Measurements from ENCODE around the gene FHIT.

DNA sequence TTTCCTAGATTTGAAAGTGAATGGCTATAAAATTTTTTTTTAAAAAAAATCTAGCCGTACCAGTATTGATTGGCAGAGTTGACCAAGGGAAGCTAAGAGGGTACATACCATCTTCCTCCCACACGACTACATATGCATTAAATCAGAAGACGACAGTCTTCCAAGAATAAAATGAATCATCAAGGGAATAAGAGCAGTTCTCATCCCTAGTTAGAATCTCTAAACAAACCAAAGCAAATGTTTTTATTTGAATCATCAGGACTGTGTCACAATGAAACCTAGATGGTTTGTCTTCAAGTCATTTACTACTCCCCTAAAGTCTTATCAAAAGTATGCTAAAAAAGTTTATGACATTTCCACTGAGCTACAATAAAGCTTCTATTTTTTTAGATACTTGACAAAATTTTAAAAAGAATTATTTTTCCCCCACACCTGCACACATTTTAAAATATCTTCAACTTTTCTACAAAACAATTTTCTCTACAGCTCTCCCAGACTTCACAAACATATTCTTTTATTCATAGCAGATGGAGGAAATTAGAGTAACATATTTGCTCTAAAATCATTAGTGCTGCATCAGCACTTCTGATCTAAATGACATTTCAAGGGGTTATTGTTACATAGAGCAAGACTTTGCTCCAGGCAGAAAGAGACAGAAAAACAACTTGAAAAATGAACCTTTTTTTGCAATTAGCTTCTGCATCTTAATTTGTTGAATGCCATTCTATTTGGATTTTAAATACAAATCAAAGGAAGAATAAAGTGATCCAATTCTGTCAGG is 547.1 kb downstream of the FHIT start:
- TF ChIP-seq POLR2A (IDR thresholded peaks at IDR 0.05; ENCODE audit: low read length), result no peak
- no peak for TF ChIP-seq GATA1 (IDR thresholded peaks at IDR 0.05; ENCODE audit: low read depth, low read length)

Data from erythroblast (primary cell).